DMS153 treated with DMSO at 0.1 percent for 48 hours (cell line): ENCODE results near the gene JARID2.

ENCODE experiments used
- DNase-seq: peaks from one replicate; lab custom pipeline; 2025; ENCODE audit not compliant: unreplicated experiment; lab: John Stamatoyannopoulos, UW

JARID2 gene

GRCh38 chr6:15264412-15264811 is 18.5 kb downstream of the JARID2 start:
- DNase-seq: no peak

DNA sequence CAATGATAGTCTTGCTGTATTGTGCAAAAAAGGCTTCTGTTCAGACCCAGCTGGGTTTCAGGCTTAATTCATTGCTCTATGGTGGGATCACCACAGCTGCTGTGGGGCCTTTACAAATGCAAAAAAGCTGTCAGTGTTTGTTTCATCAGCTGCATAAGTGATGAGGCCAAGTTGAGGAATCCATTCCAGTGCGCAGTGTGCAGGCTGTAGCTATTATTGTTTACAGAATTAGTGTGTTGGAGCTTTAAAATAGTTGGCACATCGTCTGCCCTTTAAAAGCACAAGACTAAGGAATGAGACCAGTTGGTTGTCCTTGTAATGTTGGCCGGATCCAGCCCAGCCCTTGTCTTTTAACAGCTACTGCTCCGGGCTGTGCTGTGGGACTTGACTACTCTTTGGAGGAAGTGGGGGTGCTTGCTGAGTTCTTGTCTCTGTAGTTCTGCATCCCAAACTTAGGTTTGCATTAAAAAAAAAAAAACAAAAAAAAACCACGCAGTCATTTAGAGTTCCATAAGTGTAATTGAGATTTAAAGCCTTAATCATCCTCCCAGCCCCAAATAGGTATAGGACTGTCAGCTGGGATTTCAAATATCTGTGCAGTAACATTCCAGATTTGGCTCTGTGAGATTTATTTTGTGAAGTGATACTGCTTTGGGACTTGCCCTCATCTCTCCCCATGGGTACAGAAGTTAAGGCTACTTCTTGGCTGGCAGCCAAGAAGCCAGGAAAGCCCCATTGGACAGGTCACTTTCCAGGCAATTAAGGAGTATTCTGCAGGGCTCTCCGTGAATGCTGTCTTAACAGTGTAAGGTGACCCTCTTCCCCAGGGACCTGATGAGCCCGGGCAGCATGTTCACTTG is 19.3 kb downstream of the JARID2 start:
- DNase-seq: no peak

- no peak for DNase-seq
Observed at GRCh38 chr6:15265787-15266186, 19.9 kb downstream of the JARID2 start.

- no peak for DNase-seq
Observed at GRCh38 chr6:15266423-15266996, 20.6 kb downstream of the JARID2 start.

DNA sequence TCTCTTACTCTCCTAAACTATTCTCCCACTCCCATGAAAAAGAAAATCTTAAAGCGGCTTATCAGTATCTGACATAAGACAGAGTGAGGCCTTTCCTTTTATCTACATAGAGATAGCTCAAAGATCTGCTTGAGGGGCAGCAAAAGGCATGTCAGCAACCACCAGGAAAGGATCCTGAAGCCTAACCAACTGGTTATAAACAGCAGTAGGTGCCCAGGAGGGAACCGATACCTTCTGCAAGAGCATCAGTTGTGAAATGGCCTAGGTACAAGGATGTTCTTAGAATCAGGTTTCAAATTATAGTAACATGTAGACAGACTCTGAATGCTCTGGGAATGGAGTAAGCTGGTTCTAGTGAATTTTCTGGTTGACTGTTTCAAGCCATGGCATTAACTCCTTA is 21.4 kb downstream of the JARID2 start:
- no peak for DNase-seq

- no peak for DNase-seq
Observed at GRCh38 chr6:15268137-15268908, 22.5 kb downstream of the JARID2 start.

- DNase-seq: no peak
Observed at GRCh38 chr6:15269011-15269410, 23.1 kb downstream of the JARID2 start.

- no peak for DNase-seq
Observed at GRCh38 chr6:15269619-15270018, 23.8 kb downstream of the JARID2 start.

GRCh38 chr6:15270402-15270801 is 24.5 kb downstream of the JARID2 start:
- DNase-seq: no peak

DNA sequence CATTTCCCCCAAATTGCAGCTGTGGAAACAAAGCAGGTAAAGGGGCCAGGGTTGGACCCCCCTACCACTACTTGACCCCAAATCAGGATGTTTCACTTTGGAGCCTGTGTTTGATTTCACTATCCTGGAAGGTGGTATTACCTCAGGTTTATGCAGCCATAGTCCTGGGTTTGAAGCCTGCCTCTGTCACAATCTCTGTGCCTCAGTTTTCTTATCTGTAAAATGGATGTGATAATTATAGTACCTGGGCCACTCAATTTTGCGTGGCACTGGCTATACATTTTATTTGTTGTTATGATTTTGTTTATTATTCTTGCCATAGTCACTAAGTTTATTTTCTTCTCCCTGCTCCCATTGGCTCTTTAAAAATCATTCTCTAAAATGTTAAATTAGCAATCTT is 26.7 kb downstream of the JARID2 start:
- no peak for DNase-seq

GRCh38 chr6:15274692-15275387 is 29.0 kb downstream of the JARID2 start:
- no peak for DNase-seq

DNA sequence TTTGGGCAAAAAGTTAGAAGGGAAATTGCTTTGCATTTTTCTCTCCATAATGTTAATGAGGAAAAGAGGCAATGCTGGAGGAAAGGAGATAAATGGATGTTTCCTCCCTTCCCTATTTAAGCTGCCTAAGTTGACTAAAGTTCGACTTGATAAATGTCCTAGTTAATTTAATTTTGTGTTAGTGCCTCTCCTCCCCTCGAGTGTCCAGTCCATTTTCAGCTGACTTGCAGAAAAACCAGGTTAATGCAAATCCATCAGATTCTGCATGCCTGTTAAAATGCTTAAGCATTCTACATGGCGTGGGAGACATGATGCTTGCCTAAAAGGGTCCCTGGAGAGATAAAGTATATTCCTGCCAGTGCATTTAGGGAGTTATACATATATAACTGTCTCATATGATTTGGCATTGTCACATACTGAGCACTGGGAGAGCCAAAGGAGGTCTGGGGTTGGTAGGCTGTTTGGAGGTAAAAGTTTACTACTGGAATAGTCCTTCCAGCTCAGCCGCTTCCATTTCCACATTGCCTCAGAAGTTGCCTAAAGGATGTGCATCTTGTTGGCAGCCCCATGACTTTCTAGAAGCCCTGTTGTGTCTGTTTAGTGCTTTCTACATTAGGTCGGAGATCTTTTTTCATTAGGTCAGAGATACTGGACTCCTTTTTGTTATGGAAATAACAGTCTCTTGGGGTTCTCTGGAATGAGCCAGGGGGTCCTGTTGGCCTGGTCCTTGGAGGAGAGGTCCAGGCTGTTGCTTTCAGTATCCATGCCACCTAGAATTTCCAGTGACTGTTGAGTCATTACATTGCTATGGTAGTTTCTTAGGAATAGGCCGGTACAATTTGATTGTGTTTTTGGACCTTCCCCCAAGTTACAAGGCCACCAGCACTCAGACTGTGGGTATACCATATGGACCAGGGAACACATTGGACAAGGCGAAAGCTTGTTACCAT is 30.4 kb downstream of the JARID2 start:
- no peak for DNase-seq

DNA sequence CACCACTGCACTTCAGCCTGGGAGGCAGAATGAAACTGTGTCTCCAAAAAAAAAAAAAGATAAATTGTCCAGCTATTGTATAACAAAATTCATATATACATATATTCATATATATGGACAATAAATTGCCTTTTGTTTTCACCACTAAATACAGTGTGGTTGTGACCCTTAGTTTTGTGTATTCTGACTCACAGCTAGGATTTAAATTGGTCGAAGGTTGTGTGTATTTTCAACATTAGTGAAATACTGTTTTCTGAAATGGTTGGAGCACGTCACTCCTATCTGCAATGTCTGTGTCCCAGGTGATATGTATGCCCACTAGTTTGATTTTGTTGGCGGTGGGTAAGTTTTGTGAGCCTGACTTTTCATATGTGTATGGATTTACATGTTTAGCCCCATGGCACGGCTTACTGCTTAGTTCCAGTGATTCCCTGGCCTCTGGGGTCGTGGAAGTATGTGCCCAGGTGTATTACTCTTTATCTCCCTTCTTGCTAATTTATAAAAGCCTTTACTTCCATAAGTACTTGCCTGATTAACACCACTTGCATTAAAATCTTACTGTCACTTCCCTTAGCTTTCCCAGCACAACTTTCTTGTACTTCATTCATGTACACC is 33.3 kb downstream of the JARID2 start:
- DNase-seq: no peak

DNA sequence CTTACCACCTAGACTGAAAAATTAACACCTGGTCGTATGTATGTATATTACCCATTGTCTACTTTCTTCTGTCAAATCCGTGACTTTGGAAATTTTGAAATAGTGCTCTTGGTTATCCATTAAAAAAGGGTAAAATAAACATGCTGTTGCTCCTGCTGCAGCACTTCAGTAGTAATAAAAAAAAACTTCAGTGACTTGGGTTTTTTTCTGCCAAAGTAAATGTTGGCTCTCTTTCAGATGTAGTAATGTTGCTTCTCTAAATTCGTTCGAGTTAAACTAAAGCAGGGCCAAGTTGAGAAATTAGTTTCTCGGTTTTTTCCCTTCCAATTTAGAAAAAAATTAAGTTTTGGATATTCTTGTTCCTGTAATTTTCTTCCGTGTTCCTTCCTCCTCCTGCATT is 34.2 kb downstream of the JARID2 start:
- DNase-seq: no peak

GRCh38 chr6:15280961-15281360 is 35.1 kb downstream of the JARID2 start:
- no peak for DNase-seq

- DNase-seq: no peak
Observed at GRCh38 chr6:15282334-15282733, 36.5 kb downstream of the JARID2 start.

- no peak for DNase-seq
Observed at GRCh38 chr6:15283986-15284361, 38.1 kb downstream of the JARID2 start.

DNA sequence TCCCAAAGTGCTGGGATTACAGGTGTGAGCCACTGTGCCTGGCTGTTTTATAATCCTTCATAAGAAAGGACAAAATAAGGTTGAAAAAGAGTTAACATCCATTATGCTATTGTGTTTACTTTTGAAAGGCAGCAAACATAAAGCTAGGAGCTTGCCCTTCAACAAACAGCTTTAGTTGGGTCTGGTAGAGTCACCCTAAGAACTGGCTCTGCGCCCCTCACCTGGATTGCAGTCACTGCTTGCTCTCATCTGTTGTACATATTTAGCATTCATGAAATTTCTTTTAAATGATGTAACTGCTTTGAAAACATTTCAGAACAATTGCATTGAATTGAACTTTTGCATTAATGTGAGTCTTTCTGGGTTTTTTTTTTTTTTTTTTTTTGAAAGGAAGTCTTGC is 38.9 kb downstream of the JARID2 start:
- no peak for DNase-seq

DNA sequence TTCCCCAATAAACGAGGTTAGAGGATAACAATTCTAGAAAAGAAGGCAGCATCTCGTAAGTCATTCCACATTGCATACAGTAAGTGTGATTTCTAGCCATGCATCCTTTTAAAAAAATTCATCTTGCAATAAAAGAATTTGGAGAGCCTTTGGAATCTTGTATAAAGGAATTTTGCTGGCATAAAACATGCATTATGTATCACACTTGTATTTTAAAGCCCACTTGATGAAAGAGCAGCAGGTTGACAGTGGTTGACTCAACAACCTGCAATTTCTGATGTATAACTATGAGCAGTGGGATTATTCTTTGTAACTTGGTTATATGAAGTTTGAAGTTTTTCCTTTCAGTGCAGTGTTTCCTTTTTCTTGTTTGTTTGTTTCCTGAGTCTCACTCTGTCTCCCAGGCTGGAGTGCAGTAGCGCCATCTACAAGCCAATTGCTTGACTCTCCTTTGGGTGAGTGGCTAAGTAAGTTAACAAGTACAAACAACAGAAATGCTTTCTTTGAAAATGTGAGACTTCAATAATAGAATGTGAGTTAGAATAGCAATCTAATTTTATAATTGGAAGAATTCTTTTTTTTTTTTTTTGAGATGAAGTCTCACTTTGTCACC is 39.9 kb downstream of the JARID2 start:
- no peak for DNase-seq
